Transverse colon (tissue), 4 donors: ENCODE data around the gene TTC17. TPM values are rescaled to one million over a fixed set of nuclear protein-coding genes. Genes with fewer than 3 reads are reported as not detected.

Source experiments
- DNase-seq: peaks from one replicate; pipeline ENCODE4 v3.0.0-alpha.2; 2019
- H3K27ac ChIP-seq, 4 donors: fragments of 200-600 bp; sonication (generic); 2 replicates each; pipeline ENCODE4 v1.5.1; 2016 to 2018; ENCODE audit warnings: inconsistent platforms in 4 of 4
- H3K27me3 ChIP-seq: fragments of 200-600 bp; sonication (generic); 2 replicates; pipeline ENCODE4 v1.5.1; 2017; ENCODE audit warnings: inconsistent platforms
- H3K36me3 ChIP-seq, 4 donors: fragments of 200-600 bp; sonication (generic); 2 replicates each; pipeline ENCODE4 v1.5.1; 2017 to 2019; ENCODE audit warnings: inconsistent platforms in 4 of 4
- H3K4me1 ChIP-seq, 4 donors: fragments of 200-600 bp; sonication (generic); 2 replicates each; pipeline ENCODE4 v1.5.1; 2017 to 2020; ENCODE audit warnings: inconsistent platforms in 4 of 4
- H3K4me3 ChIP-seq, 4 donors: fragments of 200-600 bp; sonication (generic); 1 replicate in 1 of 4; 2 replicates in 3 of 4; pipeline versions ENCODE4 v1.5.1 to v1.6.1; 2017 to 2019; ENCODE audit warnings: inconsistent platforms in 4 of 4
- H3K9me3 ChIP-seq, 2 donors: fragments of 200-600 bp; sonication (generic); 2 replicates each; pipeline ENCODE4 v1.5.1; 2017 to 2019; ENCODE audit warnings: inconsistent platforms in 2 of 2
- EP300 ChIP-seq: sonication (generic); formaldehyde crosslinking; IDR thresholded peaks from one replicate; pipeline ENCODE4 v1.6.1; 2017; ENCODE audit warnings: antibody characterized with exemption, low read depth
- POLR2A ChIP-seq: fragments of 450-650 bp; IDR thresholded peaks from one replicate; pipeline ENCODE4 v1.6.1; 2016; ENCODE audit warnings: antibody characterized with exemption, mild to moderate bottlenecking, moderate library complexity
- POLR2AphosphoS5 ChIP-seq, 3 donors: sonication (generic); formaldehyde crosslinking; IDR thresholded peaks; one replicate each; pipeline ENCODE4 v1.6.1; 2016; ENCODE audit warnings: antibody characterized with exemption in 3 of 3
- WGBS, 2 donors: methylation state at CpG; one replicate each; pipeline ENCODE4 v1.1.5; 2018; ENCODE audit warnings: low coverage in 1 of 2; 5-methylcytosine and 5-hydroxymethylcytosine counted together
- in situ Hi-C, 4 donors: fragments of 200-750 bp; cut with MboI; loops; one replicate each; pipeline versions ENCODE4 v1.15.0 to v1.15.1; 2017; ENCODE audit warnings: low sequenced_read_pairs in 3 of 4, low pct_ligation_motif_present in 1 of 4, low pct_unique_long_range_greater_than_20kb in 1 of 4
- intact Hi-C: fragments of 100-400 bp; cut with DNase I; formaldehyde crosslinking; loops from one replicate; pipeline ENCODE4 v1.15.1; 2023; ENCODE audit warnings: low total_unique reads
- total RNA-seq, 4 donors: library from RNA; depleted of rRNA; stranded (reverse); fragments of >200 nt; gene quantifications; one replicate each; pipeline ENCODE4 v1.1.0, GENCODE V29; 2016
- TF ChIP-seq, protein P1 (sequence below), 5 experiments: fragments of 200-600 bp in 3 of 5; fragments of 450-650 bp in 2 of 5; sonication (generic) in 3 of 5; IDR thresholded peaks; 1 replicate in 2 of 5; 2 replicates in 3 of 5; pipeline ENCODE4 v1.5.1; 2016 to 2017; ENCODE audit warnings: antibody characterized with exemption in 5 of 5, inconsistent platforms in 3 of 5, mild to moderate bottlenecking in 2 of 5, moderate library complexity in 1 of 5

Gene TTC17
- total RNA-seq, 4 donors from 2014 or later: 78.2 to 428 (median 131) TPM

DNA sequence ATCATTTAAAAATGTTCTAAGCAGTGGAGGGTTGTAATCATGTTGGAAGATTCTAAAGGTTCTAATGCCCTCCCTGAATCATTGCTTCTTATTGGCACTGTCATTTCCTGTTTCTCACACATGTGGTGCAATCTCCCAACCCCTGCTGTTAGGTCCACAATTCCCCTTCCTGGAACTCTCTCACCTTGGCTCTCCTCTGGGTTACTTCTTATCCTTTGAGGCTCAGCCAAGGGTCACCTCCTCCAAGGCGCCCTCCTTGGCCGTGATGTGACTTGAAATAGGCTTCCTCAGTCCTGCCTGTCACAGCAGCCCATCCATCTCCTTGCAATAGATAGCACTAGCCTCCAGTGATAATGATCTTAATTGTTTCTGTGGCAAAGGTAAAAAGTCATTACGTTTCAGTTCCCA, 149.8 kb downstream of the TTC17 start:
- DNase-seq: peak; percentile 16
- in situ Hi-C loops: no loop called here
- no peaks in the 10 kb centered on the region for H3K27me3 ChIP-seq
- H3K27ac ChIP-seq: no peak overlapping the region
- peaks cover 0 to 14% (median 6%) of the 10 kb centered on the region in 4 donors for H3K4me1 ChIP-seq
- H3K9me3 ChIP-seq: no peaks in the 10 kb centered on the region
- H3K36me3 ChIP-seq: no peaks in the 10 kb centered on the region
- no peak overlapping the region for H3K4me3 ChIP-seq
- intact Hi-C loops: no loop called here
- TF ChIP-seq POLR2A (no peak), POLR2AphosphoS5 (IDR thresholded peaks at IDR 0.05) (no peak), EP300 (no peak)
- TF ChIP-seq, protein P1, sequence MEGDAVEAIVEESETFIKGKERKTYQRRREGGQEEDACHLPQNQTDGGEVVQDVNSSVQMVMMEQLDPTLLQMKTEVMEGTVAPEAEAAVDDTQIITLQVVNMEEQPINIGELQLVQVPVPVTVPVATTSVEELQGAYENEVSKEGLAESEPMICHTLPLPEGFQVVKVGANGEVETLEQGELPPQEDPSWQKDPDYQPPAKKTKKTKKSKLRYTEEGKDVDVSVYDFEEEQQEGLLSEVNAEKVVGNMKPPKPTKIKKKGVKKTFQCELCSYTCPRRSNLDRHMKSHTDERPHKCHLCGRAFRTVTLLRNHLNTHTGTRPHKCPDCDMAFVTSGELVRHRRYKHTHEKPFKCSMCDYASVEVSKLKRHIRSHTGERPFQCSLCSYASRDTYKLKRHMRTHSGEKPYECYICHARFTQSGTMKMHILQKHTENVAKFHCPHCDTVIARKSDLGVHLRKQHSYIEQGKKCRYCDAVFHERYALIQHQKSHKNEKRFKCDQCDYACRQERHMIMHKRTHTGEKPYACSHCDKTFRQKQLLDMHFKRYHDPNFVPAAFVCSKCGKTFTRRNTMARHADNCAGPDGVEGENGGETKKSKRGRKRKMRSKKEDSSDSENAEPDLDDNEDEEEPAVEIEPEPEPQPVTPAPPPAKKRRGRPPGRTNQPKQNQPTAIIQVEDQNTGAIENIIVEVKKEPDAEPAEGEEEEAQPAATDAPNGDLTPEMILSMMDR (IDR thresholded peaks at IDR 0.05): no peak
- 15 to 20% methylated on average over 2 to 3 of the region's 3 CpGs for WGBS, 2 donors

DNA sequence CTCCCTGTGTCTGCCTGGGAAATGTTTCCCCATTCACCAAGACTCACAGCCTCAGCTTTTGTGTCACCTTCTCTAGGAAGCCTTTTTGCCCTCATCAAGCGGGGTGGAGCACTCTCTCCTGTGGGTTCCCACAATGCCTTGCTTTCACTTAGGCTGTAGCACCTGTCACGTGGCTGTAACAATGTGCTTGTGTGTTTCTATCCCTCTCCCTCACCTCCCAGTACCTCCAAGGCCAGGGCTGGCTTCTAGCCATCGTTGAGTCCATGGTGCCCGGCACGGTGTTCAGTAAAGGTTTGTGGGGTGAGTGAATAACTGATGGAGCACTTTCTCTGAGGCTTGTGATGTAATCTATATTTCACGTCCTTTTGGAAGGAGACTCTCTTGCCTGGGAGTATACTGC, 153.2 kb downstream of the TTC17 start:
- Histone ChIP-seq H3K4me1 (peaks cover 0 to 14% (median 6%) of the 10 kb centered on the region in 4 donors), H3K27me3 (no peaks in the 10 kb centered on the region), H3K36me3 (no peaks in the 10 kb centered on the region), H3K9me3 (no peaks in the 10 kb centered on the region), H3K4me3 (no peak overlapping the region), H3K27ac (no peak overlapping the region)
- in situ Hi-C loops: no loop called here
- TF ChIP-seq EP300 (no peak), POLR2A (no peak), POLR2AphosphoS5 (IDR thresholded peaks at IDR 0.05) (no peak)
- TF ChIP-seq, protein P1 (IDR thresholded peaks at IDR 0.05): no peak
- no peak for DNase-seq
- 80 to 81% methylated on average over 2 to 6 of the region's 6 CpGs for WGBS, 2 donors
- intact Hi-C loops: no loop called here

DNA sequence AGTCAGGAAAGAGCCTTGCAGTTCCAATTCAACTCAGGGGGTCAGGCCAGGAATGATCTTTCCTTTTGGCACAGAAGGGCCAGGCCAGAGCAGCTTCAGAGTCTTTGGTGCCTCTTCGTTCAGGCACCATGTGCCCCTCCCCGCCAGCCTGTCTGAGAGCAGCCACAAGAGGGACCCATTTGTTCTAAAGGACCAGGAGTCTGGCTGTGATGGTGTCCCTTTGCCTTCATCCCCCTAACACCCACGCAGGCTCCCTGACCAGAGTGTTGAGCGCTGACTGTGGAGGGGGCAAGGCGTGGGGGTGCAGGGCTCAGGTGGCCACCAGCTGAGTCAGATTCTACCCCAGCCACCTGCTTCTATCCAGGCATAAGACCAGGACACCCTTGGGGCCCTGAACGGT, 156.4 kb downstream of the TTC17 start:
- TF ChIP-seq POLR2AphosphoS5 (IDR thresholded peaks at IDR 0.05) (no peak), EP300 (no peak), POLR2A (no peak)
- TF ChIP-seq, protein P1 (IDR thresholded peaks at IDR 0.05): no peak
- in situ Hi-C loops: no loop called here
- no peaks in the 10 kb centered on the region for H3K4me1 ChIP-seq
- no peaks in the 10 kb centered on the region for H3K9me3 ChIP-seq
- H3K36me3 ChIP-seq: no peaks in the 10 kb centered on the region
- WGBS, 2 donors: 70% methylated on average over 5 of the region's 6 CpGs; no CpG with 5 or more reads in 1 of the 2 donors
- H3K27me3 ChIP-seq: no peaks in the 10 kb centered on the region
- no peak overlapping the region for H3K4me3 ChIP-seq
- no peak overlapping the region for H3K27ac ChIP-seq
- intact Hi-C loops: no loop called here
- DNase-seq: no peak

DNA sequence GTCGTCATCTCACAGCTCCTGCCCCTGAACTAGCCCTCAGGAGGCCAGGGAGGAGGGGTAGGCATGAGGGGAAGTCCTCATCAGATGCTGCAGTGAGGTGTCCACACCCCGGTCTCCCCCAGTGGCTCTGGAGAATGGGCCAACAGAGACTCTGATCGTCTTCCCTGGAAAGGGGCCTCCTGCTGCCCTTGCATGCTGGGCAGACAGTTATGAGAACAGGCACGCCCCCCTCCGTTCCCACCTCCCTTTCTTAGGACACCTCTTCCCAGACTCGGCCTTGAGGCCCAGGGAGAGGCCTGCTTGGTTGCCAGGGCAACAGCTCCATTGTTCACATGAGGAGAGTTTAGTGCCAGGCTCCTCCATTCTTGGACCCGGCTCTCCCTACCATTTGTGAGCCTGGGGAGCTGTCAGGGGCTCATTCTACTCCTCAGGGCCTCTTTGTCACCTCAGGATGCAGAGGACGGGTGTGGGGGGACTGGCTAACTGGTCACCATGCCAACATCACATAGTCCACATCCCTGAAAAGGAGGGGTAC, 157.7 kb downstream of the TTC17 start:
- 57% methylated on average over 8 of the region's 8 CpGs; no CpG with 5 or more reads in 1 of the 2 donors for WGBS, 2 donors
- no peak for DNase-seq
- in situ Hi-C loops: no loop called here
- Histone ChIP-seq H3K4me3 (no peak overlapping the region), H3K36me3 (no peaks in the 10 kb centered on the region), H3K27me3 (no peaks in the 10 kb centered on the region), H3K27ac (no peak overlapping the region), H3K9me3 (no peaks in the 10 kb centered on the region), H3K4me1 (no peaks in the 10 kb centered on the region)
- TF ChIP-seq POLR2A: no peak
- TF ChIP-seq EP300: no peak
- TF ChIP-seq, protein P1 (IDR thresholded peaks at IDR 0.05): no peak
- TF ChIP-seq POLR2AphosphoS5 (IDR thresholded peaks at IDR 0.05): no peak
- intact Hi-C loops: no loop called here
